Endometrial microvascular endothelial cells (primary cell): ENCODE results near the gene PRRX1. TPM values are rescaled to one million over a fixed set of nuclear protein-coding genes. Genes with fewer than 3 reads are reported as not detected.

ENCODE experiments used
- in situ Hi-C: cut with HindIII; loops from 2 replicates; pipeline ENCODE4 v1.10.0; 2017; ENCODE audit warnings: low sequenced_read_pairs, low pct_unique_long_range_greater_than_20kb; ENCODE audit errors: inconsistent ontology term
- total RNA-seq: library from RNA; depleted of rRNA; stranded (reverse); fragments of >200 nt; gene quantifications from one replicate; pipeline ENCODE4 v1.2.3, GENCODE V29; 2015; ENCODE audit errors: inconsistent ontology term

Gene PRRX1
- total RNA-seq, 1 donor from 2014 or later: not detected

DNA sequence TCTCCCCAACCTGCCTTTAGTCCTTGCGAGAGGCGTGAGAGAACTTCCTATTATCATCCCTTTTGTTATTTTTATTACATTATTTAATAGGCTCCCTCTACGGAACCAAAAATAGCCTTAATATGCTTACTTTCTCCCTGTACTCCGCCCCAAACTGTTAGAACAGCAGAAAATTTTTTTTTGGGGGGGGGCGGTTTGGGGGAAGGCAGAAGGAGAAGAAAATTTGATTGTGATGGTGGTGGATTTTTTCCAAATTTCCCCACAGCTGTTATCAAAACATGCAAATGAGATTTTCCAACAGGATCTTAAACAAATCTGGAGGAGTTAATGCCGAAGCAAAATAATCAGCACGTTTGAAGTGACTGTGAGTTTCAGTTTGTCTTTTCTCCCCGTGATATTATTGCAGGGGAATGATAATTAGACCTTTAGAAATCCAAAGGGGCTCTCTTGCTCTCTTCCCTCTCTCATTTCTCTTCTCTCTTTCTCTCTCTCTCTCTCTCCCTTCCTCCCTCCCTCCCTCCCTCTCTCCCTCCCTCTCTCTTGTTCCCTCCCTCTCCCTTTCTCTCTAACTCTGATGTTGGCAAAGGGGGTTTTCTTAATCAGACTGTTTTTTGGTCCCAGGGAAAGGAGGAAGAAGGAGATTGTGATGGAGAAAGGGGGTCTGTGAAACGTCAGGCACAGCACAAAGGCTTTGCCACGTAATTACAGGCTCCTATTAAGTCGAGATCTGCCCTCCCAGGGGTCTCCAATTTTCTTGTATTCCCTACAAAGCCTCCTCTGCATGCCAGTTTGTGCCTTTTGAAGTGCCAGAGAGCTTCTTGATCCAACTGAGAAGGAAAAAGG lies 1.1 kb upstream of the PRRX1 start:
- in situ Hi-C loops: no loop called here

DNA sequence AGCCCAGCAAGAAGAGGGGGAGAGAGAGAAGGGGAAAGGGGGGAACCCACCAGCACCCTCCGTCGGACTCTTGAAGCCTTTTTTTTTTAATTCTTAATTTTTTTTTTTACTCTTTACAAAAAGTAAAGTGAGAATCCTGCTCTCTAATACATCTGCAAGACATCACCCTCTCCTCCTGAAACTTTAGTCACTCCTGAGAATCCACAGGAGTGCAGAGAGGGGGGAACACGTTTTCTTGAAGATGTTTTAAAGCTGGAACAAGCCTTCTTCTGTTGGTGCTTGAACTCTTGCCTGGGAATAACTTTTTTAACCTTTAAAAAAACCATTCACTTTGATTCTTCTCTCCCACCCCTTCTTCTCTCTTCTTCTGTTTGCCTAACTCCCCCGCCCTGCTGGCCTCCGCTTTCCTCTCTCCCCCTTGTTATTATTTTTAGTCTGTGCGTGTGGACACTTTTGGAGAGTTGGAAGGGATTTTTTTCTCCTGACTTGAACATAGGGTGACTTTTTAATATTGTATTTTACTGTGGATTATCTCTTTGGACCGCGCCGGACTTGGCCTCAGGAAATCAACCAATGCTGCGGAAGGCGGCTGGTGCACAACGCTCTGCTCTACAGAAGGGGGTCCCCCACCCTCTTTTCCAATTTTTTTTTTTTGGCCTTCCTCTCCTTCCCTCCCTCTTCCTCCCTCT lies 383 bp upstream of the PRRX1 start:
- in situ Hi-C loops: no loop called here

DNA sequence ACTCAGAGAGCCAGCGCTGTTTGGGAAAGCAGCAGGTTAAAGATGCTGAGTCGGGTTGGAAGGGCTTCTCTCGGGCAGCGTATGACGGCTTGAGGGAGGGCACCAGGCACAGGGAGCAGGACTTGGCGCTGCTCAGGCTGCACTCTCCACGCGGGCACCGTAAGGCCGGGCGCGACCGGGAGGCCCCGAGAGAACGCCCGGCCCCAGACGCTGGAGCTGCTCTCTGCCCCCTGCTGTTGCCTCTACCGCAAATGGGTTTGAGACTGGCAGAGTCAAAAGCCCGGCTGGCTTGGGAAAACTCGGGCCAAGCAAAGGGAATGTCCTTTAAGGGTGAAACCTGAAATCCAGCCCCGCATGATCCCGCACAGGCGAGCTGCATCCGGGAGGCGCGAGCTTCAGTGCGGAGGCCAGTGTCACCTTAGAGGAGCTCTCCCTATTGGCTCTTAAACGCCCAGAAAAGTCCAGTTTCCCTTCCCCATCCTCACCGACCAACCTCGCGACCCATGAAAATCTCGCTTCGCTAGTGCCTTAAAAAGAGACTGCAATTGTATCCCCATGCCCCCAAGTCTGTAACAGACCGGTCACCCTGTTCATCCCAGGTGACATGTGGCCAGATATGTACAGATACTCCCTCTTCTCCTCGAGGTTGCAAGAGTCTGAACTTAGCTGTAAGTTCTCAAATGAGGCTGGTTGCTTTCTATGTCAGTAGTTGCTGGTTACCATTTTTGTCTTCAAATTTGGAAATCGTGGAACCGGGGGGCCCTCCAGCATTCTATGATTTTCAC lies 1.1 kb downstream of the PRRX1 start:
- in situ Hi-C loops: no loop called here

DNA sequence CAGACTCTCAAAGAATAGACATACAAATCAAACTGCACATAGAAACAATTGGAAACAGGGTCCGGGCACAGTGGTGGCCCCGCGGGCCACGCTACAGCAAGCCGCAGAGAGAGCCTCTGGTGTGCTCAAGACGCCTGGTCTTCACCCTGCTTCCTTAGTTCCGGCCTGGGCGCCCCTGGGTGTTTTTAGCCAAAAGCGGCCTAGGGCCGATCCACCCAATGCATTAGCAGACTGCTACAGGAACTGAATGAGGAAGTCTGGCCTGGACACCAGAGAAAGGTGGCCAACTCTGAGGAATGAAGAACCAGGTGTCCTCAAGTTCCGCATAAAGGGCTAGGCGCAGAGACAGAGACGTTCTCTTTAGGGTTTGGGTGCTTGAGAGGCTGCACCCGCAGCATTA lies 1.7 kb downstream of the PRRX1 start:
- in situ Hi-C loops: no loop called here

DNA sequence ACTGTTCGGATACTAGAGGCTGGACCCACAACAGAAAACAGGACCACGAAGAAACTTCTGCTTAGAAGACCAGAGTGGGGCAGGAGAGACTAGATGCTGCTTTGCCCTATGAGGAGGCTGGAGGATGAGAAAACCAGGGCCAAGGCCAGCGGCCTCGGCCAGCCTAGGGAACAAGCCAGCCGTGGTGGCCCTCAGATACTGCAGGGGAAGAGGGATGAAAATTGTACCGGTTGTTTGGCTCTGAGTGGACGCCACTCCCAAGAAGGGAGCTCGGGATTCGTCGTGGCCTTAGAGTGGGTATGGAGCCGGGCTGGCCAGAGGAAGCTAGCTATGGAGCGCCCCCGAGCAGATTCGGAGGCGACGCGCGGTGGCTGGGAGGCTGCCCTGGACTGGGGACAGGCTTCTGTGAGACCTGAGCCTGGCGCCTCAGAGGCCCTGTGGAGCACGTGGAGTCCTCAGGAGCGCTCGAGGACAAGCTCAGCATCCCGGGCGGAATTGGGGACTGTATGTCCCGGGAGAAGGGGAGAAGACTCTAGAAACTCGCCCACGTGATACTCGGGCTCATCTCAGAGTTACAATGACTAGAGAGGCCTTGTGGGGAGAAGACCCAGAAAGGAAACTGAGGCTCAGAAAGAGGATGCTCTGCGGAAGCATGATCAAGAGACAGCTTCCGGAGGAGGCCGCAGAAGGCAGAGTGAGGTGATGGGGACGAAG lies 2.8 kb downstream of the PRRX1 start:
- in situ Hi-C loops: no loop called here

DNA sequence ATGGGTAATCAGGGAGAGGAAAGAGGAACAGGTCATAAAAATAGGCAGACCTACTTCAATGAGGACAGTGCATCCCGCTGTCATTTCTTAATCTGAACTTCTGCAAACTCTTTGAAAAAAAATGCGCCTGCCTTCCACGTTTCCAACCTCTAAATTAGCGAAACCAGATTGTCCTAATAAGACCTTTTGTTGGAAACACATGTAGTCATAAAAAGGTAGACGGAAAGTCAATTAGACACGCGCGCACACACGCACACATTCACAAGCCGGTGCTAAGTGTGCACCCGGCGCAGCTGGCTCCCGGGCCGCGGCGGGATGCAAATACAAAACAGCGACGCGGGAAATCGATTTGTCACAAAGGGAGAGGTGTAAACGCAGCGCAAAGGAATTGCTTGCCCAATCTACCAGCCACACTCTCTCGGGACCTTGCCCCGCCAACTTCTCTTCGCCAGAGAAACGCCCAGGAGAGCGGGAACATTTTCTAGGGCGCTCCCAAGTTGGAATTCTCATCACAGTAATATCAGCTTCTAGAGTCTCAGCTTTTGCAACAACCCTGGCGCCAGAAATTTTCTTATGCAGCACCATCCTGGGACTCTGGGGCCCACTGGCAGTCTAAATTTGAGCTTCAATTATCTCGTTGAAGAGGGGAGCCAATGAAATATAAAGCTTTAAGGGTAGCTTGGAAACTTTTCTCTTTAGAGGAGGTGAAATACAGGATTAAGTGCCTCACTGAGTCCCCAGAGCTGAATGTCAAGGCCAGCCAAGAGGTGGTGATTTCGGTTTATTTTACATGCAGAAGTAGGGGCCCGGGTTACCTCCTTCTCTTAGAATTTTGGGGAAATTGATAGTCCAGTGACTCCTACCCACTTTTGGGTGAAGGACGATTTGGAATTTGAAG lies 4.5 kb downstream of the PRRX1 start:
- in situ Hi-C loops: no loop called here

DNA sequence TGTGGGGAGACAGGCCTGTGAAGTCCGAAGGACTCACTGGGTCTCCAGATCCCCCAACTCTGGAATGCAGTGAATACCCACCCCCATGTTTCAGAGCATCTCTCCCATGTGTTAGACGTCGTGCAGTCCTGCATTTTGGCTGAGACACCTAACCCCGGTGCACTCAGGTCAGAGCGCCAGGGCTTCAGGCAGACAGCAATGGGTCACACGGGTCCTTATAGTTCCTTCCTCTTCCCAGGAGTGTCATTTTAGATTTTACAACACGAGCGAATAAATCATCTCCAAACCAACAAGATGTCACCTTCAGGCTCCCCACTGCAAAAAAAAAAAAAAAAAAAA lies 5.1 kb downstream of the PRRX1 start:
- in situ Hi-C loops: no loop called here

DNA sequence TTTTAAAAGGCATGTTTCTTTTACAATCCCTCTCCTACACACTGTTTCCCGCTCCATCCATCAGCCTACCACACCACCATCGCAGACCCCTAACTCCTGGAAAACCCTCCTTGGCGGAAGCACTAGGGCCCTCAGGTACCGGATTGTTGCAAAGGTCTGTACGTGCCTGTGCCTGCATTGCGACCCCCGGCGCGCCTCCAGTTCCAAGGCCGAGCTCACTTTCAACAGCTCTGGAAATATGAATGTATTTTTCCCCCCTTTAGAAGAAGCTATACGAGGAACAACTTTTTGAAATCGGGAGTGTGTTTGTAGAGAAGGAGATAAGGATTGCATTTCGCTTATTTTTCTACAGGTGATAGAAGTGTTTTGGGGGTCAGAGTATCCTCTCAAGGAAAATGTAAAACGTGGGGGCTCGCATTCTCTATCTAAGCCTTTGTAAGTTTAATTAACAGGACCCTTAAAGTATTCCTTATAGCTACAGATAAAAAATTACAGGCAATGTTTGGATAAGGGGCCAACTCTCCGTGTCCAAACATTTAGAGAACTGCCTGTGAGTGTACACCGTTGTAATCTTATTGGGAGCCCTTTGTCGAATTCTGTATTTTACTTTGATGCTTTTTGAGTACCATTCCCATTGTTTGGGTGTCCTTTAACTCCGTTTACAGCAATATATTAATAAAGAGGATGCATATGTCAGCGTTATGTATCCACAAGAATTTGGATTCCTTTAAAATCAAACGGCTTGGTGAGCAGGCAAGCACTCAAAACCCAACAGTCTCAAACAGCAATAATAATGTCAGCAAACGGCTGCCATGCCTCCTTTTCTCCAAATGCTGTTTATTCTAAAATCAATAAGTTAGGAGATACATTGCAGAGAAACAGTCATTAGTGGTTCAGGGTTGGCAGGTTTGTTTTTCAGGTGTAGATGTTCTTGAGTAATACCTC lies 5.9 kb downstream of the PRRX1 start:
- in situ Hi-C loops: no loop called here

DNA sequence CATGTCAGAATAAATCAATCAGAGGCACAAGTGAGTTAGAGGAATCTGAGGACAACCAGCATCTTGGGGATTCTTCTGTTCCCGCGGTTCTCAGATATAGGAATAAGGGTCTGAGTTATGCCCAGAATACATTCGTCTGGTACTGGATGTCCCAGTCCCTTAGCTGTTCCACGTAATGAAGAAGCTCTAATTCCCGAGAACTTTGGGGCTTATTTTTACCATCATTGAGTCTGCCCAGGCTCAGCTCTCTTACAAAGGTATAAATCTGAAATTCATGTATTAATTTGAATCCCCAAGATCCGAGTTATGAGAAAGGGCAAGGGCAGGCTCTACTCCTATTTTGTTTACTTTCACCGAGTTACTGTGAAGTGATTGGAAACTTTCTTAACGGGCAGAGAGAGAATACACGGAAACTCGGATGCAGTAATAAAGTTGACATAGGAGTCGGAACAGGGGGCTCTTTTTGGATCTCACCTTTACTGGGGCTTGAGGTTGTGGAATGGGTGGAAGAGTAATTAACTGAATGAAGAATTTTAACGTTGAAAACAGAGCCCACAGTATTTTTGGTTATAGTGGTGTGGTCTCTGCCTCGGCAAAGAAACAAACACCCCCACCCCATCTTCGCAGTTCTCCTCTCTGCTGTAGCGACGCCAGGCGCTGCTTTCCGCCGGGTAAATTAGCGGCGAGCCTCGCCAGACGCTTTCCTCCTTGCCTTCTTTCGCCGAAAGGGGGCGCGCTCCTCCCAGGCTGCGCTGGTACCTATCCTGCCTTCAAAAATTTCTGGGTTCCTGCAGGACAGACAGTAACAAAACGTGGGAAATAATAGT lies 7.1 kb downstream of the PRRX1 start:
- in situ Hi-C loops: no loop called here

DNA sequence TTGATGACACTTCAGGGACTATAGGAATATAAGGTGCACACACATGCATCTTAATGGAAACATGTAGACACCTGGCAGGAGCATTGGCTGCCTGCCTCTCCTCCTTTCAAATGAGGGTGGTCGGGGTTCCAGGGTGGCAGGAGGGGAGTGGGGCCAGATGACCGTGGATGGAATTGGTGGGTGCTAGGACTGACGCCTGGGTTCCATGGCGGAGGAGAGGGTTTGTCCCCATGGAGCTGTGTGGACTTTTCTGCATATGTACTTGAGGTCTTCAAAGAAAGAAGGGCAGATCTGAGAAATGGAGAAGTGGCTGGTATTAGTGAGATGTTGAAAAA lies 7.7 kb downstream of the PRRX1 start:
- in situ Hi-C loops: no loop called here

DNA sequence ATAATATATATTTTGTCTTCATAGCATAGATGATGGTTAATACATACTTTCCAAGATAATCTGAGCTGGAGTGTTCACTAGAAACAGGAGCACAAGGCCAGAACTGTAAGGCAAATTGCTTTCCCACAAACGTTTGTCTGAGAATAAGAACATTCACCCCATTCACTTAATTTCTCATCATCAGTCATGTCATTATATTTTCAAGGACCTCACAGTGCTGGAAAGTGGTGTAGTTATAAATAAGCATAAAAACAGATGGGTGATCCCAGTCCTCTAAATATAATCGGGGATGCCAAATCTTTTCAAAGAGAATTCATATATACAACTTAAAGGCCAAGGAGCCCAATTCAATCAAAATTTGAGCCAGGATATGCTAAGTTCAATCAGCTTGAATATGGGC lies 8.4 kb downstream of the PRRX1 start:
- in situ Hi-C loops: no loop called here

DNA sequence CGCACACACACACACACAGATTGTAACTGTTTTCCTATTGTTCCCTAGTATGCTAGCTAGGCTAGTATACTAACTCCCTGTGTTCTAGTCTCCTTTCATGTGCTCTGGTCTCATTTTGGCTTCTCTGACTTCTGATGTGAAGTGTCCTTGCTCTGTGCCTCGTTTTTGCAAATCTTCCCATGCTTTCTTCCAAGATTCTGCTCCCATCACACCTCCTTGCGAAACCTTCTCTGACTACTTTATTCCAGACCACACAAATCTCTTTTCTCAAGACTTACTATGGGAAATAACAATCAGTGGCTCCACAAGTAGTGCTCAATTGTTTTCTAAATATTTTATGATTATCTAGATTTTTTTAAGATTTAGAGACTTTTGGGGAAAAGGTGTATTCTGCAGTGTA lies 10.3 kb downstream of the PRRX1 start:
- in situ Hi-C loops: no loop called here

DNA sequence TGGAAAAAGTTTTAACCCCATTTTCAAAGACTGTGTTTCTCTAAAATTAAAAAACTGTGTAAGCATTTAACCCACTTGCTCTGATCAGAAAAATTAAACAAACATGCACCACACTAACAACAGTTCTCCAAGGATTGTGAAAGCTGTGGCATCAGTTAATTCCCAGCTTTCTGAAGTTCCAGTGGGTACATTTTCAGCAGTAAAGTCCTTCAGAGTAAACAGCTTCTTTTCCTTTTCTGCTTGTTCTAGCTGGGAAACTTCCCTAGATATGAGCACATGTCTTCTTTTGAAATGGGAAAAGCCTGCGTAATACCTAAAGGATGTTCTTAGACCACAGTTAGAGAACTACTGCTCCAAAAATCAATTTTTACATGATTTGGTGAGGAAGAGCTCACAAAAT lies 11.1 kb downstream of the PRRX1 start:
- in situ Hi-C loops: no loop called here

DNA sequence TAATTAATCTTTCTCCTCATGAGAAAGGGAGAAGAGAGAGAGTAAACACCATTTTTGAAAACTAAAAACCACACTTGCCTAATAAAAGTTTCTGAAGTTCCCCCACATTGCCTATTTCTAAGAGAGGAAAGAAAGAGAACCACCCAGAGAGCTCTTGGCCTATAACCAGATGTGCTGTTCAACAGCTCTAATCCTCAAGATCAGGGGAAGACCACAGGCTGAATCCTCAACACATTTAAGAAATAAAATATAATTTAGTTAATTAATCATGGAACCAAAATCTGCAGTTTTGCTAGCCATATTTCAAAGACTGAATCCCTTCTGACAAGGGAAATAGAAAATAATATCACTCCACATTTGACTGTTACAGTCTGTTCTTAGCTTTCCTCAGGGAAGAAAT lies 11.9 kb downstream of the PRRX1 start:
- in situ Hi-C loops: no loop called here

DNA sequence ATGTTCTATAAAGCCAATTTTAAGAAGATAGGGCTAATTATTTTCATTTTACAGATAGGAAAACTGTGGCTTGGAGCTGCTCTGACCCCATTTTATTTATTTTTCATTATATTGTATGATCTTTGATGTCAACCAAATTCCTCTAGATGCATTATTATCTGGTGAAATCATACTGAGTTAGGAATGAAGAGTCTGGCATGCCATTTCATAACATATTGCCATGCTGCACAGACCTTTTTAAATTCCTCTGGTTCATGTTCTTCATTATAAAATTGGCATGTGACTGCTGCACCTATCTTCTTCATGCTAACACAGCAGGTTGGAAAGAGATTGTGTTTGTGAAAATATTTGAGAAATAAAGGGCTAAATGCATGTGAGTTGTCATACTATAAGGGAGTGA lies 12.7 kb downstream of the PRRX1 start:
- in situ Hi-C loops: no loop called here

DNA sequence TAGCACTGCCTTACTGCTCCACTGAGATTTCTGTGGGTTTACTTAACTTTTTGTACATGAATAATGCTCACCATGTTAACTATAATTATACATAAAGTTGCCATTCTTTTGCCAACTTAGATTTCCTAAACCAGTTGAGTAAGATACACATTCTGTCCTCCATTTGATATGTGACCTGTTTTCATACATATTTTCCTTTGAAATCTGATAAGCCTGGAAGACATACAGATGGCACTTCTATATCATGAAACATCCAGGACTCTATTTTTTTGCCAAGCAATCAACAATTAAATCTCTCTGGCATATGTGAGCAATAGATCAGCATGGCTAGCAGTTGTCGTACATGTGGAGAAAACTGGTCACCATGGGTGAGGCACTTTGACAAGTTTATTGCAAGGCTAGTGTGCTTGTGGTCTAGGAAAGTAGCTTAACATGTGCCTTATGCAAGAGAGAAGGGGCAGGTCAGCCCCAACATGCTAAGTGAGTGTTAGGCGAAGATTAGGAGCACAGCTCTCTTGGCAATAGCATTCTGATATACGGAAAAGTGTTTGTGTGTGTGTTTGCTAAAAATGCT lies 14.2 kb downstream of the PRRX1 start:
- in situ Hi-C loops: no loop called here
